ENCODE results near the gene MBD1. TPM values are rescaled to one million over a fixed set of nuclear protein-coding genes. Genes with fewer than 3 reads are reported as not detected.
"Not testable (repeated sequence)": the region's sequence is repeated elsewhere in the genome, so short reads cannot be mapped to it uniquely, and the experiment has no call there.

Gene MBD1
- total and polyA plus RNA-seq, 10 of the 15 experiments (the other 5 are each of a cell fraction or from before 2014, with no cell fraction given) = 8.4 to 97.7 (median 59.9) TPM

GRCh38 chr18:50231621-50232020 lies 49.7 kb downstream of the MBD1 start (continued):
- no peak for TF ChIP-seq USF1 (IDR thresholded peaks at IDR 0.05; ENCODE audit: borderline replicate concordance, extremely low read length, insufficient read depth, low read depth, low read length)

DNA sequence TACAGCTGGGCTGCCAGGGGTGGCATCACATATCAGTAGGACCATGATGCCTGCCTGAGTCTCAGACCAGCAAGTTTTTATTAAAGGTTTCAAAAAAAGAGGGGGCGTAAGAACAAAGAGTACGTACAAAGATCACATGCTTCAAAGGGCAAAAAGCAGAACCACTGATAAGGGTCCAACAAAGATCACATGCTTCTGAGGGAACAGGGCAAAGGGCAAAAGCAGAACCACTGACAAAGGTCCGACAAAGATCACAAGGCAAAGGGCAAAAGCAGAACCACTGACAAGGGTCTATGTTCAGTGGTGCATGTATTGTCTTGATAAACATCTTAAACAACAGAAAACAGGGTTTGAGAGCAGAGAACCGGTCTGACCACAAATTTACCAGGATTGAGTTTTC lies 61.1 kb downstream of the MBD1 start:
- WGBS (ENCODE audit: insufficient coverage, insufficient replicate concordance, low lambda C conversion rate, missing lambda C conversion rate) = 46% methylated on average over 4 of the region's 4 CpGs
- H3K27me3 ChIP-seq (replicated peaks in 1 of 2; ENCODE audit: control insufficient read depth in 2 of 2, insufficient read depth in 2 of 2, low read length in 1 of 2); in situ Hi-C loops (cut with MboI); intact Hi-C loops (cut with micrococcal nuclease; ENCODE audit: unreplicated experiment); ATAC-seq; DNase-seq (ENCODE audit: low read depth, low spot score); H3K9me3 ChIP-seq (replicated peaks; ENCODE audit: control insufficient read depth, insufficient read depth, low read length); H3K36me3 ChIP-seq (ENCODE audit: control insufficient read depth in 2 of 2, insufficient read depth in 2 of 2, low read length in 1 of 2); H4K20me1 ChIP-seq (ENCODE audit: control insufficient read depth, insufficient read depth); H3K79me2 ChIP-seq (ENCODE audit: control insufficient read depth, insufficient read depth, low read length); H3K4me2 ChIP-seq (ENCODE audit: control insufficient read depth, insufficient read depth); BruUV-seq (replicated peaks); H3K4me3 ChIP-seq; FAIRE-seq; H3K27ac ChIP-seq (ENCODE audit: control insufficient read depth, insufficient read depth); POLR2A ChIA-PET; H3K9ac ChIP-seq (ENCODE audit: control insufficient read depth, insufficient read depth, low read length); H3K4me1 ChIP-seq (ENCODE audit: control insufficient read depth, insufficient read depth, low read length); H2AFZ ChIP-seq (ENCODE audit: control insufficient read depth, low read depth, low read length): not testable (repeated sequence)
- CTCF ChIA-PET = interaction anchor here (2.9 to 9.1 kb wide), 4 partner anchors 16 to 209 kb away, joined by 11 to 226 read pairs (median 40); partner anchors contain the start of gene CFAP53
- RAD21 ChIA-PET (ENCODE audit: unreplicated experiment) = interaction anchor here (3.8 kb wide), 1 partner anchor 136 kb away, joined by 95 read pairs; no protein-coding TSS in a partner anchor
- SMC1A ChIA-PET (ENCODE audit: uncharacterized antibody, unreplicated experiment) = interaction anchor here (0.7 to 4.3 kb wide), 3 partner anchors 59 to 136 kb away, joined by 3 to 130 read pairs (median 6); no protein-coding TSS in a partner anchor

Small RNA genes within 50 kb of the gene (small RNA-seq; reads per million reads assigned to genes)
- 0.27 reads per million for gene RNA5SP458

Other genes starting within 250 kb of the MBD1 start
- gene MYO5B, start 86.4 kb downstream of the MBD1 start, total RNA-seq (2014; rRNA removed) = 4.5 and 4.7 TPM in 2 replicates
- 2.5 and 3.2 TPM in 2 replicates for gene MYO5B, start 86.4 kb downstream of the MBD1 start, total RNA-seq (2014; rRNA removed; fragmentation: Illumina TruSeq; extraction: Trizol)
- gene MYO5B, start 86.4 kb downstream of the MBD1 start, total RNA-seq (2021) = 4.1 and 4.4 TPM in 2 replicates
- 2.7 and 3.3 TPM in 2 replicates for gene MYO5B, start 86.4 kb downstream of the MBD1 start, polyA plus RNA-seq (2011; rRNA removed)
- gene MYO5B, start 86.4 kb downstream of the MBD1 start, polyA plus RNA-seq (2014; fragmentation: Illumina TruSeq; extraction: Trizol) = 3.8 and 4.2 TPM in 2 replicates
- 1 to 10 TPM; 2.8 to 4.4 TPM for gene MYO5B, start 86.4 kb downstream of the MBD1 start, polyA plus RNA-seq (2014; fragmentation: Nextera tagmentation; extraction: Ambion mirVana)
- 2.4 and 3.2 TPM in 2 replicates for gene MYO5B, start 86.4 kb downstream of the MBD1 start, polyA plus RNA-seq (2014; rRNA removed)
- gene MYO5B, start 86.4 kb downstream of the MBD1 start, polyA plus RNA-seq (2016; fragmentation: Nextera tagmentation; extraction: Ambion mirVana) = 1 to 10 TPM; 2.5 to 2.6 TPM
- not detected in 2 replicates for gene CFAP53, start 15.0 kb downstream of the MBD1 start, total RNA-seq (2014; rRNA removed)
- 0.09 TPM in 2 replicates for gene CFAP53, start 15.0 kb downstream of the MBD1 start, total RNA-seq (2014; rRNA removed; fragmentation: Illumina TruSeq; extraction: Trizol)
- 0.26 TPM in 1 of 2 replicates, not detected in the other for gene CFAP53, start 15.0 kb downstream of the MBD1 start, total RNA-seq (2021)
- 0.30 and 0.48 TPM in 2 replicates for gene CFAP53, start 15.0 kb downstream of the MBD1 start, polyA plus RNA-seq (2011; rRNA removed)
- 0.12 TPM in 1 of 2 replicates, not detected in the other for gene CFAP53, start 15.0 kb downstream of the MBD1 start, polyA plus RNA-seq (2014; fragmentation: Illumina TruSeq; extraction: Trizol)
- under 1 TPM; 0.05 to 0.06 TPM for gene CFAP53, start 15.0 kb downstream of the MBD1 start, polyA plus RNA-seq (2014; fragmentation: Nextera tagmentation; extraction: Ambion mirVana)
- gene CFAP53, start 15.0 kb downstream of the MBD1 start, polyA plus RNA-seq (2014; rRNA removed) = 0.13 TPM in 1 of 2 replicates, not detected in the other
- under 1 TPM; 0.10 to 0.31 TPM for gene CFAP53, start 15.0 kb downstream of the MBD1 start, polyA plus RNA-seq (2016; fragmentation: Nextera tagmentation; extraction: Ambion mirVana)
- 81.1 and 82.1 TPM in 2 replicates for gene CXXC1, start 6.2 kb upstream of the MBD1 start, total RNA-seq (2014; rRNA removed)
- 48.5 and 51.2 TPM in 2 replicates for gene CXXC1, start 6.2 kb upstream of the MBD1 start, total RNA-seq (2014; rRNA removed; fragmentation: Illumina TruSeq; extraction: Trizol)
- gene CXXC1, start 6.2 kb upstream of the MBD1 start, total RNA-seq (2021) = 160 and 180 TPM in 2 replicates
- 58.3 and 106 TPM in 2 replicates for gene CXXC1, start 6.2 kb upstream of the MBD1 start, polyA plus RNA-seq (2011; rRNA removed)
- 56.4 and 70.0 TPM in 2 replicates for gene CXXC1, start 6.2 kb upstream of the MBD1 start, polyA plus RNA-seq (2014; fragmentation: Illumina TruSeq; extraction: Trizol)
- 10 to 100 TPM in 1 of 2 experiments, 1 to 10 TPM in 1; 9.2 to 17.0 TPM for gene CXXC1, start 6.2 kb upstream of the MBD1 start, polyA plus RNA-seq (2014; fragmentation: Nextera tagmentation; extraction: Ambion mirVana)
- 161 and 206 TPM in 2 replicates for gene CXXC1, start 6.2 kb upstream of the MBD1 start, polyA plus RNA-seq (2014; rRNA removed)
- gene CXXC1, start 6.2 kb upstream of the MBD1 start, polyA plus RNA-seq (2016; fragmentation: Nextera tagmentation; extraction: Ambion mirVana) = 100 to 1,000 TPM; 147 to 148 TPM
- 31.3 and 34.2 TPM in 2 replicates for gene SKA1, start 93.5 kb upstream of the MBD1 start, total RNA-seq (2014; rRNA removed)
- gene SKA1, start 93.5 kb upstream of the MBD1 start, total RNA-seq (2014; rRNA removed; fragmentation: Illumina TruSeq; extraction: Trizol) = 32.3 and 35.7 TPM in 2 replicates
- gene SKA1, start 93.5 kb upstream of the MBD1 start, total RNA-seq (2021) = 24.0 and 25.6 TPM in 2 replicates
- 23.7 and 38.6 TPM in 2 replicates for gene SKA1, start 93.5 kb upstream of the MBD1 start, polyA plus RNA-seq (2011; rRNA removed)
- gene SKA1, start 93.5 kb upstream of the MBD1 start, polyA plus RNA-seq (2014; fragmentation: Illumina TruSeq; extraction: Trizol) = 36.7 and 40.9 TPM in 2 replicates
- gene SKA1, start 93.5 kb upstream of the MBD1 start, polyA plus RNA-seq (2014; fragmentation: Nextera tagmentation; extraction: Ambion mirVana) = 10 to 100 TPM; 16.4 to 17.6 TPM
- gene SKA1, start 93.5 kb upstream of the MBD1 start, polyA plus RNA-seq (2014; rRNA removed) = 25.4 and 30.8 TPM in 2 replicates
- gene SKA1, start 93.5 kb upstream of the MBD1 start, polyA plus RNA-seq (2016; fragmentation: Nextera tagmentation; extraction: Ambion mirVana) = 10 to 100 TPM; 31.9 to 34.2 TPM

Measured in GM12878 (cell line).